ENCODE measurements around the gene SLCO6A1.
"Not testable (repeated sequence)": the region's sequence is repeated elsewhere in the genome, so short reads cannot be mapped to it uniquely, and the experiment has no call there.

SLCO6A1 gene, protein sequence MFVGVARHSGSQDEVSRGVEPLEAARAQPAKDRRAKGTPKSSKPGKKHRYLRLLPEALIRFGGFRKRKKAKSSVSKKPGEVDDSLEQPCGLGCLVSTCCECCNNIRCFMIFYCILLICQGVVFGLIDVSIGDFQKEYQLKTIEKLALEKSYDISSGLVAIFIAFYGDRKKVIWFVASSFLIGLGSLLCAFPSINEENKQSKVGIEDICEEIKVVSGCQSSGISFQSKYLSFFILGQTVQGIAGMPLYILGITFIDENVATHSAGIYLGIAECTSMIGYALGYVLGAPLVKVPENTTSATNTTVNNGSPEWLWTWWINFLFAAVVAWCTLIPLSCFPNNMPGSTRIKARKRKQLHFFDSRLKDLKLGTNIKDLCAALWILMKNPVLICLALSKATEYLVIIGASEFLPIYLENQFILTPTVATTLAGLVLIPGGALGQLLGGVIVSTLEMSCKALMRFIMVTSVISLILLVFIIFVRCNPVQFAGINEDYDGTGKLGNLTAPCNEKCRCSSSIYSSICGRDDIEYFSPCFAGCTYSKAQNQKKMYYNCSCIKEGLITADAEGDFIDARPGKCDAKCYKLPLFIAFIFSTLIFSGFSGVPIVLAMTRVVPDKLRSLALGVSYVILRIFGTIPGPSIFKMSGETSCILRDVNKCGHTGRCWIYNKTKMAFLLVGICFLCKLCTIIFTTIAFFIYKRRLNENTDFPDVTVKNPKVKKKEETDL

DNA sequence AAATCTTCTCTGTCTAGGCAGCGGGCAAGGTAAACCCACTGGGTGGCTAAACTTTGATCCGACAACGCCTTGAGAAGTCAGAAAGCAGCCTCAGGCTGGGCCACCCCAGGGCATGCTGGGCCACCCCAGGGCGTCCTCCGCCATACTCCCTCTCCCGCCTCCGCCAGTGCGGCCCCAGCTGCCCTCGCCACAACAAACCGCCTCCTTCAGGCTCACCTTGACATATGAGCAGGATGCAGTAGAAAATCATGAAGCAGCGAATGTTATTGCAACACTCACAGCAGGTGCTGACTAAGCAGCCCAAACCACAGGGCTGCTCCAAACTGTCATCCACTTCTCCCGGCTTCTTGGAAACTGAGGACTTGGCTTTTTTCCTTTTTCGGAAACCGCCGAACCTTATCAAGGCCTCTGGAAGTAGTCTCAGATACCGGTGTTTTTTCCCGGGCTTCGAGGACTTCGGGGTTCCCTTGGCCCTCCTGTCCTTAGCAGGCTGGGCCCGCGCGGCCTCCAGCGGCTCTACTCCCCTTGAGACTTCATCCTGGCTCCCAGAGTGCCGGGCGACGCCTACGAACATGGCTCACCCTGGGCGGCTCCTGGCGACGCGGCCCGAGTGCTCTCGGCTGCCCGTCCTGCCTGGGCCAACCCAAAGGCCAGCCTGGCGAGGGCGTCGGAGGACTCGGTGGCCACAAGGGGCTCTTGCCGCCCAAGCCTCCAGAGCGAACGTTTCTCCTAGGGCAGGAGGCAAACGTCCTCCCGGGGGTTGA lies at the start of gene SLCO6A1:
Gene SLCO6A1 (minus strand): TSS at position 731 of the 764 bp plus-strand sequence. CDS start 157 bp downstream, at position 574.
- no peak for DNase-seq (ENCODE audit: low read depth)

DNA sequence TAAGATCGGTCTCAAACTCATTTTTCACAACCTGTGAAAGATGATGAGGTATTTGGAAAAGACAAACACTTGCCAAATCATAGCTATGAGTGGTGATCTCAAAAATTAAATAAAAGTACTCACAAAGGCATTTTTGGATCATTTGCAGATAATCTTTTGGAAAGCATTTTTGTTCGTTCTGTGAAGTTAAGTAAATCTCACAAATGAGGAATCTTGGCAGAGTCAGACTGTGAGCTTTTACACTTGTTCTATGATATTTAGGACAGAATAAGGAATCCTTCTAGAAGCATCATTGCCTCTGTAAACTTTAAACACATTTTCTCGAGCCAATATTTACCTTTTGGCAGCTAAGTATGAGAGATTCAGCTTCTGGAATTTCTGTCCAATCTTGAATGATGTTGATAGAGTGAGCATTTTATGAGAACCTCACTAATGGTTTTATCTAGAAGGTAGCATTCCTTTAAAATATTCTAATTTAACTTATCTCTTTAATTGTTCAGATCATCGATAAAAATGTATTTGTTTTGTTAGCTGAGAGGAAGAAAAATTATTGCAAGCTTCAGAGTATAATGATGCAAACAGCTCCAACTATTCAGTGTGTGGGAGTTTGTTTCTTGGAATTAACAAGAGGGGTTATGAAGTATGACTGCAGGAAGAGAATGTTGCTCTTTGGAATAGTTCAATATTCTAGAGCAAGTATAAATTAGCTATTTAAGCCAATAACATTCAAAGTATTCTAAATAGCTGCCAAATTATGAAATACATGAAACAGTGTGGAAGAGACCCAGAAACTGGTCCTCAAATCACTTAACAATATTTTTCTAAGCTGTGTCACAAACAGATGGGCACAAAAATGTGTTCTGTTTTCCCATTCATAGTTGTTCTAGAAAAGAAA lies 48.6 kb upstream of the SLCO6A1 start:
- DNase-seq (ENCODE audit: low read depth), result peak; percentile 35

DNA sequence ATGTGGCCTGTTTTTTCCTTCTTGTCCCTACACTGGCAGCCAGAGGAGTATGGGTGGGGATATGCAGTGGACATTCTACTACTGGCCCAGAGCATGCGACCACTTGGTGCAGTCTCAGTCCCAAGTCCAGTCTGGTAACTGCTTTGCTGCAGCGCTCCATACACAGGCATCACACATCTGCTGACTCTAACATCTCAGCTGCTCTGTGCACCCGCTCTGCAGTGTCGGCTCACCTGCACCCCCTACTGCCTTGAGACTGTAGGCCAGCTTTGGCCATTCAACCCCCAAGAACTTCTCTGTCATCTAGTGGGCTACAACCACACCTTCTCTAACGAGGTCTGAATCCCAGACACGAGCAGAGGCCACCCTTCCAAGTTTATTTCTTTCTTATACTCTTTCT lies 46.4 kb upstream of the SLCO6A1 start:
- DNase-seq (ENCODE audit: low read depth), result no peak

DNA sequence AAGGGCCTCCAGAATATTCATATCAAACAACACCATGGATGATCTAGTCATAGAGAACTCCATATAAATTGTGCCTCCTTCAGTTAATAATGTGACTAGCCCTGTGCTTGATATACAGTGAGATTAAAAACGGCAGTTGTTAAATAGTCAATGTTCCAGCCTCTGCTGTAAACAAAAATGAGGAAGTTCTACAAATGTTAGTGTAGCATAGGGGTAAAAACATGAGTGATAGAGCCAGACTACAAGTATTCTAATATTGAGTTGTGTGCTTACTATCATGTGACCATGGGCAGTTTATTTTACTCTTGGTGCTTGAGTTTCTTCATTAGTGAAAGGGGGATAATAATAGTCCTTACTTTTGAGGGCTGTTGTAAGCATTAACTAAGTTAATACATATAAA lies 43.3 kb upstream of the SLCO6A1 start:
- no peak for DNase-seq (ENCODE audit: low read depth)

DNA sequence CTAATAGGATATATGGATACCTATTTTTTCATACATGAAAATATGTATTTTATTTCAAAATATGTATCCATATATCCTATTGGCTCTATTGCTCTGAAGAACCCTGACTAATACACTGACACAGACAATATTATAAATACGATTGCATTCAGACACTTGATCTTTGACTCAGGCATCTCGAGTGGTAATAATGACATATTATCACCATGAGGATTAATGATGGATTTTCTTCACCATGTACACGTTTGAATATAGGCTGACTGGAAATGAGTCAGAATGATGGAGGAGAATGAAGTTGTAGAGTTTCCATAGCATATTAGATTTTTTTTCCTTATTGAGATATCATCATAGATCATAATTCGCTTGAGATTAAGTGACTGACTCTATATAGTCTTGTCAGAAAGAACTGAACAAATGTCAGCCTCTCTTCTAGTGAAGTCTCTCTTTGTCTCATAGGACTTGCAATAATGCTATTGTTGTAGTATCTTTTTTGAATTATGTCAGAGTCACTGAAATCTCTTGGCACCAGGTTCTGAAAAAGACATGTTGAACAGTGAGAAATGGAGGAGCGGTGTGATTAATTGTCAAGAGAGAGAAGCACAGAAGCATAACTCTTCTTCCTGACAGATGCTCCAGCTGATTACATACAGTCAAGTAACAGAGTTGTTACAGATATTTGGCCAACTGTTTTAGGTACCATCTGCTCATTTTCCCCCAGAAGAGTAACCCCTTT lies 41.4 kb upstream of the SLCO6A1 start:
- DNase-seq (ENCODE audit: low read depth), result no peak

DNA sequence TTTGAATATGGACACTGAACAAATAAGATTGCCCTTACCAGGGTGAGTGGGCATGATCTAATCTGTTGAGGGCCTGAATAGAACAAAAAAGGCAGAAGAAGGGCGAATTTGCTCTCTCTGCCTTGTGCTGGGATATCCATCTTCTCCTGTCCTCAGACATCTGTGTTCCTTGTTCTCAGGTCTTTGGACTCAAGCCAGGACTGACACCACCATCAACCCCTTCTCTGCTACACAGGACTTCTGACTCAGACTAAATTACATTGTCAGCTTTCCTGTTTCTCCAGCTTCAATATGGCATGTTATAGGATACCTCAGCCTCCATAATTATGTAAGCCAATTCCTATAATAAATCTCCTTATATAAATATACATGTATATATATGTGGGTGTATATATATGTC lies 40.8 kb upstream of the SLCO6A1 start:
- no peak for DNase-seq (ENCODE audit: low read depth)

DNA sequence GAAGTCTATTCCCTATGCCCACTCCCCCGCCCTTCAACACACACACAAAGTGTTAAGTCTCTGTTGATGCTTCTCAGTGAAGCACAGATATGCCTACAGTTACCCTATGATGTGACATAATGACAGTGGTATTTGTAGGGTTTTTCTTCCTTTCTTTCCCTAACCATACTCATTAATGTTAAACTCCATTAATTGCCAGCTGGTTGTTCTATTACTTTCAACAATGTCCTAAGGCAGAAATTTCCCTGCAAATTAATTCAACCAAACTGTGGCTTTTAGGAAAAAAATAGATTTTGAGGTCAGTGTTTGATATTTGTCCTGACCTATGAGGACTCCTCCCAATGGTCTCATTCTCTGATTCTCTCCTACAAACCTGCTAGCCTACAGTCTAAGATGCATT lies 38.2 kb upstream of the SLCO6A1 start:
- no peak for DNase-seq (ENCODE audit: low read depth)

DNA sequence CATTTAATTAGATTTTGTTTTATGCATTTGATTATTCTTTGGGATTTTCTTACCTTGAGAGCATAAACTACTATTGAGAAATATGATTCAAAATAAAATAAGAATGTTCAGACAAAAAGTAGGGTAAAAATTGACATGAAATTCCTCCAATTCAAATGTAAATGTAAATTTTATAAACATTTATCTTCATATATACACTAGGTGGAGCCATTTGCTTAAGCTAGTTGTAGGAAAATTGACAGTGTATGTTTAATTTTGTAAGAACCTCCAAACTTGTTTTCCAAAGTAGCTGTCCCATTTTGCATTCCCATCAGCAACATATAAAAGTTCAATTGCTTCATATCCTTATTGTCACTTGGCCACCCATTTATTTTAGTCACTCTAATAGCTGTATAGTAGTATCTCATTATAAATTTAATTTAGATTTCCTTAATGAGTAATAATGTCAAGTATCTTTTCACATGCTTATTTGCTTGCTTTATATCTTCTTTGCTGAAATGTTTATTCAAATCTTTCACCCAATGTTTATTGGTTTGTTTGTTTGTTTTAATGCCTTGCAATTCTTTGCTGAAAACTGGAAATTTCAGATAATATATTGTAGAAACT lies 37.6 kb upstream of the SLCO6A1 start:
- DNase-seq (ENCODE audit: low read depth), result peak; percentile 4

DNA sequence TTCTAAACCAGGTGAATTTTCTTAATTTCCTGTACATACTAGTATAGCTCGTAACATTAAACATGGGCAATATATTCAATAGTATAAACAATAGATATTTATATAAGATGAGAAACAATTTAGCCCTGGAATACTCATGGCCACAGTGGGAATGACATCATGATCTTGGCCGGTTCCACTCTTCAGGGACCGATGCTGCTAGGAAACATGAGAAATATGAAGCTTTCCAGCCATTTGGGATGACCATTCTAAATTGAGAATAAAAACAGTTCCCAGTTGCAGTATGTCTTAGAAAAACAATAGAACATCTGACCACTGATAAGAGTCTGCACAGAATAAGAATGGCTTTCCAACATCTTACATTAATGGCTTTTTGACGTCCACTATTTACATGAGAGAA lies 33.3 kb upstream of the SLCO6A1 start:
- DNase-seq (ENCODE audit: low read depth), result peak; percentile 32

DNA sequence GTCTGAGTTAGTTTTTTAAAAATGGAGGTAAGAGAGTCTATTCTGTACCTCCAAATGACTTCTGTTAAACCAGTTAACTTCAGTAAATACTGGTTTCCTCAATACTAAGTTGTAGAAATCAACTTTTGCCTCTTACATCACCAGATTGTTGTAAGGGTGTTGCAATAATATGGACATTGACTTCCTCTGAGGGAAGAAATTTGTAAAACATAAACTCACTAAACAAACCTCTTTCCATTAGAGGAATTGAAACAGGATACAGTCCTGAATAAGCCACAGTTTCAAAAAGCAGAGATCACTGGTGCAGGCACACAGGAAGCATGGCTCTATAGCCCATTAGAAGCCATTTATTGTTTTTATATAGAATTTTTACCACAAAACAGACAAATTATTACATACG lies 32.7 kb upstream of the SLCO6A1 start:
- peak; percentile 27 for DNase-seq (ENCODE audit: low read depth)

DNA sequence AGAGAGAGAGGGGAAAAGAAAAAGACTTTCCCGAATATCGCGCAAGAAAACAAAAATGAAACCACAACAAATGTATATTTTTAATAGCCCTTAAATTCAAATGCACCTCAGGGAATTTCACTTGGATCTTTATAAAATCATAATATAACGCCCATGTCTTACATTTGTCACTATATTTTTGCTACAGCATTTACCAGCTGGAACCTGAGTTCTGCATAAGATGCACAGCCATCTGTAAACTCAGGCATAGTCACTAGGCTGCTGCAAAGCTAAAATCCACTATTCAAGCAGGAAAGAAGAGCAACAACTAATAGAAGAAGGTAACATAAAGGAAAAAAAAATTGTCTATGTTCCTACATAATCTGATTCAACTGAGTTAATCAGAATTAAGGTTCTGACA lies 30.6 kb upstream of the SLCO6A1 start:
- no peak for DNase-seq (ENCODE audit: low read depth)

DNA sequence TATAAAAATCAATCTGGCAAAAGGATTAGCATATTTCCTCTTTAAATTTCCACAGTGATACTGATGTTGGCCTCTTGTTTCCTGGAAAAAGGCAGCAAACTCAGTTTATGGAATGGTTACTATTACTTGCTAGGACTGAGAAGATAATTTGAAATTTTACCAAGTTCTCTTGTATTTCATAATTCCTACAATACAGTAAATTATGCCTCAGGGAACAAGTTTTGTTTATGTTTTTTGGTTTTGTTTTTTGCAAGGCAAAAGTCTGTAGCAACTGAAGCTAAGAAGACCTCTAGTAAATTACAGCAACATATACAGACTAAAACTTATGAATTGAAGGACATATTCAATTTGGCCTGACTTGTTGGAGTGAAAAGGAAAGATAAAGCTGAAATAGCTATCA lies 30.2 kb upstream of the SLCO6A1 start:
- DNase-seq (ENCODE audit: low read depth), result no peak

DNA sequence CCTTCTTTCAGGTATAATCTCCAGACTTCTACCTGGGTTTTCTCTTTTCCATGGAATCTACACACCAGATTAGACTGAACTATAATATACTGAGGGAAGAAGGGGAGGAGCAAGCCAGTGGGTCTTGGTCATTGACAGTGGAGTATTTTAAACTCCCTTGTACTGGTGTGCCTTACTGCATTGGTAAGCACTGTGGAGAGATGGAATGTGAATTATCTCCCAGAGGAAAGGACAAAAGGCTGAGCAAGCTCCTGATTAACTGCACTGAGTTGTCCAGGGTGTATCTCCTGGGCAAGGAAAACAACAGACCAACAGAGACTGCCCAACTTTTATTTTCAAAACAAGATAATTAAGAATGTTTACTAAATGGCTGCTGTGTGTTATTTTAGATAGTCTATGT lies 29.8 kb upstream of the SLCO6A1 start:
- no peak for DNase-seq (ENCODE audit: low read depth)

DNA sequence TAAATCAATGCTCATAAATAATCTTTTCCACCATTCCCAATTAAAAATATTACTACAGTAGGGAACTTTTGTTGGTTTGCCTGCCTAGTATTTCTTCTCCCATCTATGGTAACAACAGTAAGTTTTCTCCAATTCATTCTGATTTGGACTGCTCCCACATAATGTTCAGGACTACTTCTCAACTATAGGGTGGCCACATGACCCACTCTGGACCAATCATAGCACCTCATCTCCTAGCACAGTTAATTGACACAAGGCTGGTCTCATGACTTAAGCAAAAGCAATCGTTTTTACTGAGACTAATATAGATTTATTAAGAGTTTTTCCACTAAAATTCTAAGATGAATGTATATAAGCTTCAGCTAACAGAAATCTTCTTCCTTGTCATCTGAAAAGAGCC lies 28.7 kb upstream of the SLCO6A1 start:
- DNase-seq (ENCODE audit: low read depth), result no peak

DNA sequence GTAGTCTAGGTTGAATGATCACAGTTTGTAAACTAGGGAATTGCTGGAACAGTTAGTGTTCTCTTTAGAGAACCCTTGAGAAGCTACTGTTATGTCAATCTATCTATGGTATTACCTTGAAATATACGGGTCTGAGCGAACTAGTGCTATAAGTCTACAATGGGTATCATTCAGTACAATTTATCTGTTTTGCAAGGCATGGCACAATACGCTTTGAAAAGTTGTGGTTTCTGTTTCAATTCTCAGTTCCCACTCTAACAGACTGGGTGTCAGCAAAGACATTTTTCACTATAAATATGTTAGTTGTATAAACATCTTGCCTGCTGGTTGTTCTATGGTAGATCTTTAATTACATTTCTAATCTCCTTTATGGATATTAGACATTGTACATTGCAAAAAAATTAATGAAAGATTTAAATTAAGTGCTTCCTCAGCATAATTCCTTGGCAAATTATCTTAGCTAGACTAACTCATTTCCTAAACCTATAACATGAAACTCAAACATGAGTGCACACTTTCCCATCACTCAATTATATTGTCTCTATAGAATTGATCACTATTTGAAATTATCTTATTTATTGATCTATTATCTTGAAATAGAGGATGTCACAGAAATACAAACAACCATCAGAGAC lies 24.9 kb upstream of the SLCO6A1 start:
- no peak for DNase-seq (ENCODE audit: low read depth)

DNA sequence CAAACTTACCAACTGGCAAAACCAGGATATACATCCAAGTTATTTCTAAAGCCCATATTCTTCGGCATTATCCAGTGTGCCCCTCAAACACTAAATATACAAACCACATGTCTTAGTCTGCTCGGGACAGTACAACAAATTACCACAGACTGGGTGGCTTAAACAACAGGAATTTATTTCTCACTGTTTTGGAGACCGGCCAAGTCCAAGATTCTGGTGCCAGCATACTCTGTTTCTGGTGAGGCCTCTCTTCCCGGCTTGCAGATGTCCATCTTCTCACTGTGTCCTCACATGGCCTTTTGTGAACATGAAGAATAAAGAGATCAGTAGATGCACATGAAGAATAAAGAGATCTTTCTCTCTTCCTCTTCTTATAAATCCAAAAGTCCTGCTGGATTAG lies 12.9 kb upstream of the SLCO6A1 start:
- peak; percentile 73 for DNase-seq (ENCODE audit: low read depth)

DNA sequence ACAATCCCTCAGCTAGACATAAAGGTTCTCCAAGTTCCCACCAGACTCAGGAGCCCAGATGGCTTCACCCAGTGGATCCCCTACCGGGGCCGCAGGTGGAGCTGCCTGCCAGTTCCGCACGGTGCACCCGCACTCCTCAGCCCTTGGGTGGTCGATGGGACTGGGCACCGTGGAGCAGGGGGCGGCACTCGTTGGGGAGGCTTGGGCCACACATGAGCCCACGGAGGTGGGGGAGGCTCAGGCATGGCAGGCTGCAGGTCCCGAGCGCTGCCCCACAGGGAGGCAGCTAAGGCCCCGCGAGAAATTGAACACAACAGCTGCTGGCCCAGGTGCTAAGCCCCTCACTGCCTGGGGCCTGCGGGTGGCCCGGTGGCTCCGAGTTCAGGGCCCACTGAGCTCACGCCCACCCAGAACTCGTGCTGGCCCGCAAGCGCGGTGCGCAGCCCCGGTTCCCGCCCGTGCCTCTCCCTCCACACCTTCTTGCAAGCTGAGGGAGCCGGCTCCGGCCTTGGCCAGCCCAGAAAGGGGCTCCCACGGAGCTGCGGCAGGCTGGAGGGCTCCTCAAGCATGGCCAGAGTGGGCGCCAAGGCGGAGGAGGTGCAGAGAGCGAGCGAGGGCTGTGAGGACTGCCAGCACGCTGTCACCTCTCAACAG lies 7.4 kb downstream of the SLCO6A1 start:
- not testable (repeated sequence) for DNase-seq (ENCODE audit: low read depth)

DNA sequence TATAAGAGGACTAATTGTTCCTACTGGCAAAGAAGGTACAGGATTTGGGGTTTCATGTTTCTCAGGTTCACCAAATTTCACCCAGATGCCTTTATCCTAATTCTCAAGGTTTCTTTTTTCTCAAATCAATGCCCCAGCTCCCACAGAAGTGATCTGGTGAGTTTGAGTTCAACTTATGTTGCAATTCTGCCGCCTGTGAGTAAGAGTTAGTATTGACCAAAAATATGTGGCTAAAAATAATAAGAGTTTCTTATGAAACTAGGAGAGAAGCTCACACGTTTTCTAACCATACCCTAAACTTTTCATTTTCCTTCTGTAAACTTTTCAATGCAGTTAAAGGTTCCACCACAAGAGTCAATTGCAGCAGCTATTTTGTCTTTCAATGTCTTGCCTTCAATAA lies 15.1 kb downstream of the SLCO6A1 start:
- no peak for DNase-seq (ENCODE audit: low read depth)

DNA sequence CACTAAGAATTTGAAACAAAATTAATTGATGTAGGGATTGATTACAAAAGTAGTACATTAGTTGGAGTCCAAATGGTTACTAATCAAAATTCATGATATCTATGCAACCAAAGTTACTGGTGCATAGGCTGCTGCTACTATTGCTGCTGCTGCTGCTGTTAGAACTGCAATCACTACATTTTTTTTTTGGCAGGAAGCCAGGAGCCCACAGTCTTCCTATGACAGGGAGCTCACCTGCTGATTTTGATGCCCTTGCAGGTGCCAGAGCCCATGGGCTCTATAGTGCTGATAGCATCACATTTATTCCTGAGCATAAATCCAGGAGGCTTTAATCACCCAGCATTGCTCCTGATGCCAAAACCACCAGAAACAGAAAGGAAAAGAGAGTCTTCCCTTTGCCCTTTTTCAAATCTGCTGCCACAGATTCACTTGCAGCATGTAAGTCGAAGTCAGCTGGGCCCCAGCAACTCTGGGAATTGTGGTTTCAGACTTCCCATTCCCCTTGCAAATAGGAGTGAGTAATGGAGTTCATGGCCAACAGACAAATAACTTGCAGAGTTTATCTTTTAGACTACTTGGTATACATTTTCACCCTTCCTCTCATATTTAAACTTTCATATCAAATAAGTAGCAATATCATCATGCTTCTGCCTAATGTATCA lies 17.6 kb downstream of the SLCO6A1 start:
- DNase-seq (ENCODE audit: low read depth), result peak; percentile 9

All from fibroblast of gingiva (primary cell).